ENCODE measurements around the gene SBK2.
"Not testable (repeated sequence)": the region's sequence is repeated elsewhere in the genome, so short reads cannot be mapped to it uniquely, and the experiment has no call there.

Gene SBK2, protein sequence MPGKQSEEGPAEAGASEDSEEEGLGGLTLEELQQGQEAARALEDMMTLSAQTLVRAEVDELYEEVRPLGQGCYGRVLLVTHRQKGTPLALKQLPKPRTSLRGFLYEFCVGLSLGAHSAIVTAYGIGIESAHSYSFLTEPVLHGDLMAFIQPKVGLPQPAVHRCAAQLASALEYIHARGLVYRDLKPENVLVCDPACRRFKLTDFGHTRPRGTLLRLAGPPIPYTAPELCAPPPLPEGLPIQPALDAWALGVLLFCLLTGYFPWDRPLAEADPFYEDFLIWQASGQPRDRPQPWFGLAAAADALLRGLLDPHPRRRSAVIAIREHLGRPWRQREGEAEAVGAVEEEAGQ

DNA sequence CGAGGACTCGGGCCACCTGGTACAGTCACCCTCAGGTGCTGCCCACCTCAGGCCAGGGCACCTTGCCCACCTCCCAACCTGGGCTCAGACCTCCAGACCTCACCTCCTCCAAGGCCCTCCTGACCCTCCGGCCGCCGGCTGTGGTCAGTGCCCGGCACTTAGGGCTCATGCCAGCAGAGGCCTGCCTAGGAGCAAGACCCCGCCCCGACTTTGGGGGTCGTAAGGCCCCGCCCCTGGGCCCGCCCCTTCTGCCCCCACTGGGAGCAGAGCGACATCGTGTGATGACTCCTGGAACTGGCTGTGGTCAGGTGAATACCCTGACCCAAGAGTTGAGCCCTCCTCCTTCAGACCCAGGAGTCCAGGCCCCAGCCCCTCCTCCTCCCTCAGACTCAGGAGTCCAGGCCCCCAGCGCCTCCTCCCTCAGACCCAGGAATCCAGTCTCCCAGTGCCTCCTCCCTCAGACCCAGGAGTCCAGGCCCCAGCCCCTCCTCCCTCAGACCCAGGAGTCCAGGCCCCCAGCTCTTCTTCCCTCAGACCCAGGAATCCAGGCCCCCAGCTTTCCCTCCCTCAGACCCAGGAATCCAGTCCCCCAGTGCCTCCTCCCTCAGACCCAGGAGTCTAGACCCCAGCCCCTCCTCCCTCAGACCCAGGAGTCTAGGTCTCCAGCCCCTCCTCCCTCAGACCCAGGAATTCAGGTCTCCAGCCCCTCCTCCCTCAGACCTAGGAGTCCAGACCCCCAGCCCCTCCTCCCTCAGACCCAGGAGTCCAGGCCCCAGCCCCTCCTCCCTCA is at the start of gene SBK2:
TSS of gene SBK2 (minus strand) at position 183 of the 790 bp plus-strand sequence. CDS start 839 bp downstream, outside the sequence.
- DNase-seq: no peak

DNA sequence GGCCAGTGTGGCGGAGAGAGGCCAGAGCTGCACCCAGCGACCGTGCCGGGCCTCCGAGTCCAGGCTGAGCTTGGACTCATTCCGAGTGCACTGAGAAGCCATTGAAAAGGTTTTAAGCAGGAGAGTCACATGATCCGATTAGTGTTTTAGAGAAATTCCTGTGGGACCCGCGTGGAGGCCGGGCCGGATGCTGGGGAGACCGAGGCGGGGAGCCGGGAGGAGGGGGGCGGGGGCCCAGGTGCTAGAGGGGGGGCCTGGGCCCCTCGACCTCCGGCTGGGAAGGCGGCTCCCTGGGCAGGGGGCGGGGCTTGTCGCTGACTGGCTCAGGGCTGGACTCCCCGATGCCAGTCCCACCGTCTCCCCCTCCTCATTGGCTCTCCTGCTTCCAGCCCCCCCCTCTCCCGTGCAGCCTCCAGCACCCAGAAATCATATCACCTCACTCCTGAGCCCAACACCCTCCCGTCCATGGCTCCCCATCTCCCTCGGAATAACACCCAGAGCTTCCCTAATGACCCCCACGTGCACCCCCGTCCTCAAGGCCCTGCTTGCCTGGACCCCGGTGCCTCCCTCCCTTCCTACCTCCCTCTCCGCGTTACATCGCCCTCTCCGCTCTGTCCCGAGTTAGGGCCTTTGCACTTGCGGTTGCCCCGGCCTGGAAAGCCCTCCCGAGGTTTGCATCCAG is 48.9 kb upstream of the SBK2 start:
- DNase-seq: peak; percentile 69

DNA sequence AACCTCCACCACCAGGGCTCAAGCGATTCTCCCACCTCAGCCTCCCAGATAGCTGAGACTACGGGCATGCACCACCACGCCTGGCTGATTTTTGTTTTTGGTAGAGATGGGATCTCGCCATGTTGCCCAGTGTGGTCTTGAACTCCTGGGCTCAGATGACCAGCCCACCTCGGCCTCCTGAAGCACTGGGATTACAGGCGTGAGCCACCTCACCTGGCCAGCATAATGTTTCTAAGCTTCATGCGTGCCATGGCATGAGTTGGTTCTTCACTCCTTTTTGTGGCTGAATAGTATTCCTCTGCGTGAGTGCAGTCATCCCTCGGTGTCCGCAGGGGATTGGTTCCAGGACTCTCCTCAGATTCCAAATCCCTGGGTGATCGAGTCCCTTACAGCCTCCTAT is 47.9 kb upstream of the SBK2 start:
- DNase-seq: no peak

DNA sequence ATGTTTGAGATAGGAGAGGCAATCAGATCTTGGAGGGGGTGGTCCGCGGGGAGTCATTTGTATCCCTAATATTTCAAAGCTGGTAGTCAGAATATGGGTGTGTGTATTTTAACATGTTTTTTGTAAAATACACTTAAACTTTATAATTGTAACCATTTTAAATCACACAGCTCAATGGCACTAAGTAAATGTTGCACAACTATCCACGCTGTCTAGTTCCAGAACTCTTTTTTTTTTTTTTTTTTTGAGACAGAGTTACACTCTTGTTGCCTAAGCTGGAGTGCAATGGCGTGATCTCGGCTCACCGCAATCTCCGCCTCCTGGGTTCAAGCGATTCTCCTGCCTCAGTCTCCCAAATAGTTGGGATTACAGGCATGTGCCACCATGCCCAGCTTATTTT is 47.0 kb upstream of the SBK2 start:
- DNase-seq: not testable (repeated sequence)

DNA sequence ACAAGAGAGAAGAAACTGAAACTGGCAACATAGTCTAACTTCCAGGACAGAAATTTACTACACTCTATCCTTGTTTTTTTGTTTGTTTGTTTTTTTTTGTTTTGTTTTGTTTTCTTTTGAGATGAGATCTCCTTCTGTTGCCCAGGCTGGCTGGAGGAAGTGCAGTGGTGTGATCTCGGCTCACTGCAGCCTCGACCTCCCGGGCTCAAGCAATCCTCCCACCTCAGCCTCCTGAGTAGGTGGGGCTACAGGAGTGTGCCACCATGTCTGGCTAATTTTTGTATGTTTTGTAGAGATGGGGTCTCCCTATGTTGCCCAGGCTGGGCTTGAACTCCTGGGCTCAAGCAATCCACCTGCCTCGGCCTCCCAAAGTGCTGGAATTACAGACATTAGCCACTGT is 45.4 kb upstream of the SBK2 start:
- not testable (repeated sequence) for DNase-seq

DNA sequence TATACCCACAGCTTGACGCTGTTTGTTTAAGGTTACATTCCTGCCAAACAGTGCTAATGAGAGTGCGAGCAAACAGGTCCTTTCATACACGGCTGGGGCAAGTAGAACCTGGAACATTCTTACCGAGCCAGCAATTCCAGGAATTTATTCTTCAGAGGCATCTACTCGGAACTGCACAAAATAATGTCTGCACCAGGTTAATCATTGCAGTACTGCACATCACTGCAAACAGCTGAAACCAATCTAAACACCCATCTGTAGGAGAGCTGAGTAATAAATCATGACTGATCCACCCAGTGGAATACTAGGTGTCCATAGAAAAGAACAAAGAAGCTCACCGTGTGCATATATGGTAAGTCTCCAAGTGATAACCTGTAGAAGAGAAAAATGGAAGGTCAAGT is 44.9 kb upstream of the SBK2 start:
- no peak for DNase-seq

DNA sequence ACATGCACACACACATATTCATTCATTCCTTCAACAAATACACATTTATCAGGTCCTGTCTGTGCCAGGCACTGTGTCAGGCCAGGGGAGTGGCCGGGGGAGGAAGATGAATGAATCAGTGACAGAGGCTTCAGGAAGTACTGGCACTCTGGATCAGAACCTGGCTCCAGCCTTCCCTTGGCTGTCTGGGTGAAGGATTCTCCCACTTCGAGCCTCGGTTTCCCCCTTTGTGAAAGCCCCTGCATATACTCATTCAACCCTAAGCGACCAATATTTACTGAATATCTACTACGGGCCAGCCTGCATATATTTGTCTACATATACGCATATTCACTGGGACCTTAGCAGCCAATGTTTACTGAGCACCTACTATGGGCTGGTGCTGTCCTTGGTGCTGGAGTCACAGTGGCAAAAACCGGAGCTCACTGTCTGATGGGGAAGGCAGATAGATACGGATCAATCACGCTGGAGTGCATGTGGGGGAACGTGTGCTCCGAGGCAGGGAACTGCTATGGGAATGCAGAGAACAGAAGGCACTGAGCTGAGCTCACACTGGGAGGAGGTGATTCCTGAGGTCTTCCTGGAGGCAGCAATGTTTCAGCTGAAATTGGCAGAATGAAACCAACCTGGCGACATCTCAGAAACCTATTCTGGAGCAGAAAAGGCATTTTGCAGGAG is 44.4 kb upstream of the SBK2 start:
- no peak for DNase-seq

DNA sequence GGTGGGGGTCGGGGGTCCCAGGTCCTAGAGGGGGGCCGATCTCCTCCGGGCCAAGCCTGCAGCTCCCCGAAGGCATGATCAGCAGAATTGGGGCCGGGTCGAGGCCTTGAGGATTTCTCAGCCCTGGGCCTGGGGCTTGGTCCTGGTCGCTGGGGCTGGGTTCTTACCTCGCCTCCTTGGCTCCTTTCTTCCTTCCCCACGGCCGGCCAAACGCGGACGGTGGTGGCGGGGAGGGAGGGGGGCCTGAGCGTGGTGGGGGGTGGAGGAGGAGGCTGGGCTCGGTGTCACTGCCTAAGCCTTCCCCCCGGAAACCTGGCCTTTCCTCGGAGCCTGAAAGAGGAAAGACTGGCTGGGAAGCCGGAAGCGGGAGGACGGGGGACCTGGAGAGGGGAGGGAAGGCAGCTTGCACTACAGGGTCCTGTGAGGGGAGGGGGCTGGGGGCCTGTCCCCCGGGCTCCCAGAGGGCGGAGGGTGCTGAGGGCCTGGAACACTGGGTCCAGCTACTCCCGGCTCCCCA is 43.8 kb upstream of the SBK2 start, which contains the start of gene ZNF579:
TSS of gene ZNF579 (minus strand) at position 221 of the 517 bp plus-strand sequence. CDS start 1,209 bp downstream, outside the sequence.
- peak; percentile 82 for DNase-seq

DNA sequence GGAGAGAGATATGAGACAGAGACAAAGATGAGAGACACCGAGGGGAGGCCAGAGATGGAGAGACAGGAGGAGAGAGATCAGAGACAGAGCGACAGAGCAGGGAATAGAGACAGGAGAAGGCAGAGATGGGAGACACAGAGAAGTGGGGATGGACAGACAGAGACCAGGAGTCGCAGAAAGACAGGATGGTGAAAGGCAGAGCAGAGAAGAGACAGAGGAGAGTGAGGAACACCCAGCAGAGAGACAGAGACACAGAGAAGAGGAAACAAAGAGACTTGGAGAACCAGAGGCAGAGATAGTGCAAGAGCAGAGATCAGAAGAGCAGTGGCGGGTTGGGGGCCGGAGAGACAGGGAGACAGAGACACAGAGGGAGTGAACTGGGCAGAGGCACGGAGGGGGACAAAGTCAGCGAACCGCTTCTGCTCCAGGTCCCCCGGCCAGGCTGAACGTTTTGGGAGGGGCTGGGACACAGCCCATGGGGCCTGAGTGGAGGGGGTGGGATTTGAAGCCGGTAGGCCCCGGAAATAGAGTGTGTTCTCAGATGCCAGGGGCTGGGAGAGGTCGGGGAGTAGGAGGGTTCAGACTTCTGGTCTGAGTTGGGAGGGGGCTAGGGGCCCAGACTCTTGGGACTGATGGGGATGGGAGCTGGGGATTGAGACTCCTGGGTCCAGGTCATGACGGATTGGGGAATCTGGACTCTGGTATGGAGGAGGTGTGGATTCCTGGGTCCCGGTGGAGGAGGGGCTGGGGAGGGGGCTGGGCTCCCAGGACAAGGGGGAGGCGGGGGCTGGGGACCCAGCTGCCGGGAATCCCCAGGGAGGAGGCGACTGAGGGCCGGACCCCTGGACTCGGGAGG is 43.1 kb upstream of the SBK2 start:
- DNase-seq: no peak

DNA sequence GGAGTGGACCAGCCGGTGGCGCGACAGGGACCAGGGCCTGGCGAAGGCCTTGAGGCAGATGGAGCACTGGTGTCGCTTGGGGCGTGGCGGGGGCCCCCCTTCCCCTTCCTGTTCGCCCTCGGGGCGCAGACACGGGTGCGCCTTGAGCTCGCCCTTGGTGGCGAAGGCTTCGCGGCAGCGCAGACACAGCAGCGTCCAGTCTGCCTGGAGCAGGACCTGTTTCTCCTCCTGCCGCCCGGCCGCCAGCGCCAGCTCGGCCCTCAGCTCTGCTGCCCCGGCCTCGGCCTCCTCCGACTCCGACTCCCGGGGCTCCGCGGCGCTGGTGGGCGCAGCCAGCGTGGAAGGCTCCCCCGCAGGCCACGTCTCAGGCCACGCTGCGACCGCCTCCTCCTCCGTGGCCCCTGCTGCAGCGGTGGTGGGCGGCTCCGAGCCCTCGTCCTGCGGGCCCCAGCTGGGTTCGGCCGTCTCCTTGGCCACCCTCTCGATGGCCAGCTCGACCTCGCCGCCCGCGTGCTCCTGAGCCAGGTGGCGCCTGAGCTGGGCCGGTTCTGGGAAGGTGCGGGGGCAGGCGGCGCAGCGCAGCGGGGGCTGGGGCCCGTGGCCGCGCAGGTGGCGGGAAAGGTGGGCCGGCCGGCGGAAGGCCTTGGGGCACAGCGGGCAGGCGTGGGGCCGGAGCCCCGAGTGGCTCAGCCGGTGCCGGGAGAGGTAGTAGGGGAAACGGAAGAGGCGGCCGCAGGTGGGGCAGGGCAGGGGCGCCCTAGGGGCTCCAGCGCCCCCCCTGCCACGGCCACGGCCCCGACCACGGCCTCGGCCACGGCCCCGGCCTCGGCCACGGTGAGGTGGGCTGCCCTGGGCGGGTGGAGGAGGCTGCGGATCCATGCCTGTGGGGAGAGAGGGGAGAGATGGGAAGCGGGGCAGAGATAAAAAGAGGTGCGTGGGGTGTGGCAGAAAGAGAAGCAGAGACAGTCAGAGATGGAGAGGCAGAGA is 42.1 kb upstream of the SBK2 start:
- DNase-seq: no peak

DNA sequence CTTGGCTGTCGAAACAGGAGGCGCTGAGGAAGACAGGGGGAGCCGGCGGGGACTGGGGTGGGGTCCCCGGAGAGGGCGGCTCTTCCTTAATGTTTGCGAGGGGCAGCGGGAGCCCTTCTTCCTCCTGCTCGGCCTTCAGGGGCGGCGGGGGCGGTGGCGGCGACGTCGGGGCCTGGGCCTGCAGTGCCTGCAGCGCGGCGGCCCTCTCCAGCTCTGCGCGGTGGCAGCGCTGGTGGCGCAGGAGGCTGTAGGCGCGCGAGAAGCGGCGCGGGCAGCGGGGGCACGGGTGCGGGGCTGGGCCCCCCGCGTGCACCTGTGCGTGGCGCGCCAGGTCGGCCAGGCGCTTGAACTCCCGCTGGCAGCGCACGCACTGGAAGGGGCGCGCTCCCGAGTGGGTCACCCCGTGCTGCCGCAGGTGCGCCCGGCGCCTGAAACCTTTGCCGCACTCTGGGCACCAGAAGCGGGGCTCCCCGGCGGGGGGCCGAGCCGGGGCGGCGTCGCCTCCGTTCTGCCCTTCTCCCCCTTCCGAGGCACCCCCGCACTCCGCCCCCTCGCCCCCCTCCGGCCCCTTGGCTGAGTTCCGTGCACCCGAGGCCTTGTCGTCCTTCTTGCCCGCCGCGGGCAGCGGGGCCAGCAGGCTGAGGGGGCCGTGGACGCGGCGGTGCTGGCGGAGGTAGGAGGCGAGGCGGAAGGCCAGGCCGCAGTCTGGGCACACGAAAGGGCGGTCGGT is 41.3 kb upstream of the SBK2 start:
- DNase-seq: no peak

DNA sequence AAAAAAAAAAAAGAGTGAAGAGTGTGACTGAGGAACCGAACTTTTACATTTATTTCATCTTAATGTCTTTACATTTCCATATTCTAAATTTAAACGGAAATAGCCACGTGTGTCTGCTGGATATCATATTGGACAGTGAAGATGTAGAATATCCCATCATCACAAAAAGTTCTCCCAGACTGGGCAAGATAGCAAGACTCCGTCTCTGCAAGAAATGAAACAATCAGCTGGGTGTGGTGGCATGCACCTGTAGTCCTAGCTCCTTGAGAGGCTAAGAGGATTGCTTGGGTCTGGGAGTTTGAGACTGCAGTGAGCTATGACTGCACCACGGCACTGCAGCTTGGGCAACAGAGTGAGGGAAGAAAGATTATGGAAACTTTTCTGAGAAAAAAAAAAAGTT is 39.8 kb upstream of the SBK2 start:
- no peak for DNase-seq

DNA sequence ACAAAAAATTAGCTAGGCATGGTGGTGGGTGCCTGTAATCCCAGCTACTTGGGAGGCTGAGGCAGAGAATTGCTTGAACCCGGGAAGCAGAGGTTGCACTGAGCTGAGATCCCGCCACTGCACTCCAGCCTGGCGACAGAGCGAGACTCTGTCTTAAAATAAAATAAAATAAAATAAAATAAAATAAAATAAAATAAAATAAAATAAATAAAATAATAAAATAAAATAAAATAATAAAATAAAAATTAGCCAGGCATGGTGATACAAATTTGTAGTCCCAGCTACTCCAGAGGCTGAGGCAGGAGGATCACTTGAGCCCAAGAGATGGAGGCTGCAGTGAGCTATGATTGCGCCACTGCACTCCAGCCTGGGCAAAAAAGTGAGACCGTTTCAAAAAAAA is 37.0 kb upstream of the SBK2 start:
- DNase-seq: not testable (repeated sequence)

DNA sequence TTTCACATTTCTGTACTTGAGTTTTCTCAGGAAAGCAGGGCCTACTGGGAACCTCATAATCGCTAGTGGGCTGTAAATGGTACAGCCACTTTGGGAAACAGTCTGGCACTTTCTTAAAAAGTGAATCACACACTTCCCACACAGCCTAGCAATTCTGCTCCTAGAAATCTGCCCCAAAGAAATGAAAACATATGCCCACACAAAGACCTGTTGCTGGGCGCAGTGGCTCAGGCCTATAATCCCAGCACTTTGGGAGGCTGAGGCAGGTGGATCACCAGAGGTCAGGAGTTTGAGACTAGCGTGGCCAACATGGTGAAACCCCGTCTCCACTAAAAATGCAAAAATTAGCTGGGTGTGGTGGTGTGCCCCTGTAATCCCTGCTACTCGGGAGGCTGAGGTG is 32.5 kb upstream of the SBK2 start:
- DNase-seq: not testable (repeated sequence)

DNA sequence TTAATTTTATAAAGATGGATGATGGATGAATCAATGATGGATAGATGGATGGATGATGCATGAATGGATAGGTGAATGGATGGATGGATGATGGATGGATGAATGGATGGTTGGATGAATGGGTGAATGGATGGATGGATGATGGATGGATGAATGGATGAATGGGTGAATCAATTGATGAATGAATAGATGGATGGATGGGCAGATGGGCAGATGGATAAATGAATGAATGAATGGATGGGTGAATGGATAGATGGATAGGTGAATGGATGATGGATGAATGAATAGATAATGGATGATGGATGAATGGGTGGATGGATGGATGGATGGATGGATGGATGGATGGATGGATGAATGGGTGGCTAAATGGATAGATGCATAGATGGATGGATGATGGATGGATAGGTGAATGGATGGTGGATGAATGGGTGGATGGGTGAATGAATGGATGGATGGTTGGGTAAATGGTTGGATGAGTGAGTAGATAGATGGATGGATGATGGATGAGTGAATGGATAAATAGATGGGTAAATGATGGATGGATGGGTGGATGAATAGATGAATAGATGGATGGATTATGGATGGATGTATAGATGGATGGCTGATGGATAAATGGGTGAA is 30.9 kb upstream of the SBK2 start:
- DNase-seq: no peak

DNA sequence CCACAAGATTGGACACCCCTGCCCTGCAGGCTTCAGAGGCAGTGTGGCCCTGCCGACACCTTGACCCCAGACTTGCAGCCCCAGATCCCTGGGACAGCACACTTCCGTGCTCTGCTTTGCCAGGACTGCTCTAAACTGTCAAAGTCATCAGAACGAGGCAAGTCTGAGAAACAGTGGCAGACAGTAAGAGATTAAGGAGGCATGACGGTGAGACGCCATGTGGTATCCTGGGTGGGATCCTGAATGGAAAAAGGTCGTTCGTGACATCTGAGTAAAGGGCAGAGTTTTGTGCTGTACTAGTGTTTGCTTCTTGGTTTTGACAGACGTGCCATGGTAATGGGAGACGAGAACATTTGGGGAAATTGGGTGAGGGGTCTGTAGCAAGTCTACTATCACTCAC is 29.9 kb upstream of the SBK2 start:
- no peak for DNase-seq

DNA sequence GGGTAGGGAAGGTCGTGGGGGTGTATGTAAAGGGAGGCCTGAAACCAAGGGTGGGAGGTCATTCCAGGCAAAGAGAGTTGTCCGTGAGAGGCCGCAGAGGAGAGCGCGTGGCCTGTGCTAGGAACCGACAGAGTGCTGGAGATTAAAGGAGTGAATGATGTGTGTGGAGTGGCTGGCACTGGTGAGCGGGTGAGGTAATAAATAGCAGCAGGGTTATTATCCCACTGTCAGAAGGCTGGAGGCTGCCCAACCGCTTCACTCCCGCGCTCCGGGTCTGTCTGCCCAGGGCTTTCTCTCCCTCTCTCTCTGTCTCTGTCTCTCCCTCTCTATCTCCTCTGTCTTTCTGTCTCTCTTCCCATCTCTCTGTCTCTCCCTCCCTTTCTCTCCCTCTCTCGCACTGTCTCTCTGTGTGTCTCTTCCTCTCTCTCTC is 26.3 kb upstream of the SBK2 start:
- no peak for DNase-seq

DNA sequence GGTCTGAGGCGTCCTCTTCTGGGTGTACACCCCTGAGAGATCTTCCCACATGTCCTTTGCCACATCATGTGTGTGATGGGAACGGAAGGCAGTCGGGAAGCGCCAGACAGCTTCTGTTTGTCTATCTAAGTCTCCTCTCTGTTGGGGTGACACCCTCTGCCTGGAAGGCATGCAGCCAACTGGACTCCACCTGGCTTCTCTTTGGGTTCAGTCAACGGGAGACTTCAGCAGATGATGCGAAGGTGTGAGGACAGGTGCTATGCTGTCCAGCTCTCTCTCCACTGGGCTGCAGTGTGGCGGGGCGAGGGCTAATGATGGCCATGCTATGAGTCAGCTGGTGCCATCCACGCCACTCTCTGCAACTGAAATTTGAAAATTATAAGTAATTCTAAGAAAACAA is 22.8 kb upstream of the SBK2 start:
- DNase-seq: no peak

DNA sequence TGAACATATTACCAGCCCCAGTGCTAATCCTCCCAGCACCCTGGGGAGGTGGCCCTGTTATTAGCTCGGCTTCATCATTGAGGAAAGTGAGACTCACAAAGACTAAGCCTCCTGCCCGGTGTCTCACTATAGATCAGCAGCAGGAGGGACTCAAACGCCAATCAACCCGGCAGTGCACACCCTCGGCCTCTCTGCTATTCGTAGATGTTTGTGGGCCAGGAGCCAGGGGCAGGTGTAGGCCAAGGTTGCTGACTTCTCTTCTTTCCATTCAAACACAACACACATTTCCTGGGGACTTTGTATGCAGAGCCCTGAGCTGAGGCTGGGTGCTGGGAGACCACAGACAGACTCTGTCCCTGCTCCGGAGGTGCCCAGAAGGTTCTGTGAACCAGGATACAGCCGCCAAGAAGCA is 17.8 kb upstream of the SBK2 start:
- DNase-seq: no peak

All from stimulated activated CD4-positive, alpha-beta T cell treated with anti-CD3 and anti-CD28 coated beads, Interleukin-4, amount 100 ng/mL, for 1 hour (primary cell).